ENCODE results near the gene SMIM28. TPM values are rescaled to one million over a fixed set of nuclear protein-coding genes. Genes with fewer than 3 reads are reported as not detected.

Gene SMIM28
- polyA plus RNA-seq, 1 donor from 2014 or later, result not detected

GRCh38 chr6:138401960-138402837 lies 24.5 kb downstream of the SMIM28 start:
- no peak overlapping the region for H3K9ac ChIP-seq (ENCODE audit: low read length)
- H3K4me2 ChIP-seq (ENCODE audit: low read length), result no peak overlapping the region
- H3K36me3 ChIP-seq (ENCODE audit: insufficient read depth, low read length), result no peaks in the 10 kb centered on the region
- H3K27ac ChIP-seq (ENCODE audit: low read length), result no peak overlapping the region
- H3K9me2 ChIP-seq (ENCODE audit: insufficient read depth, low read length), result no peaks in the 10 kb centered on the region
- H3K79me2 ChIP-seq (replicated peaks; ENCODE audit: insufficient read depth, low read length), result no peaks in the 10 kb centered on the region
- no peak overlapping the region for H2AFZ ChIP-seq (ENCODE audit: low read depth, low read length)
- peaks cover 2% of the 10 kb centered on the region for H3F3A ChIP-seq (ENCODE audit: insufficient read depth, low read length, poor library complexity, severe bottlenecking)
- peaks cover 16% of the 10 kb centered on the region for H3K27me3 ChIP-seq (ENCODE audit: insufficient read depth, low read depth, low read length)
- no peak overlapping the region for H3K4me3 ChIP-seq (ENCODE audit: low read length)
- TF ChIP-seq REST (IDR thresholded peaks at IDR 0.05; ENCODE audit: borderline replicate concordance) (no peak), SMC3 (conservative IDR thresholded peaks at IDR 0.05; ENCODE audit: poor library complexity) (no peak), RAD21 (conservative IDR thresholded peaks at IDR 0.05) (no peak), POLR2AphosphoS5 (IDR thresholded peaks at IDR 0.05) (no peak), CTCF (IDR thresholded peaks at IDR 0.05; ENCODE audit: poor library complexity, severe bottlenecking) (no peak), EZH2 (IDR thresholded peaks at IDR 0.05; ENCODE audit: borderline replicate concordance, insufficient read depth, low read length, poor library complexity, severe bottlenecking) (no peak), MXI1 (conservative IDR thresholded peaks at IDR 0.05; ENCODE audit: poor library complexity, severe bottlenecking) (no peak), EP300 (conservative IDR thresholded peaks at IDR 0.05; ENCODE audit: poor library complexity, severe bottlenecking) (no peak), TAF1 (IDR thresholded peaks at IDR 0.05; ENCODE audit: low read depth) (no peak)
- H3K9me3 ChIP-seq (ENCODE audit: low read length), result no peaks in the 10 kb centered on the region
- no peaks in the 10 kb centered on the region for H4K20me1 ChIP-seq (ENCODE audit: insufficient read depth)

- no peaks in the 10 kb centered on the region for H3K79me2 ChIP-seq (replicated peaks; ENCODE audit: insufficient read depth, low read length)
- no peak overlapping the region for H3K9ac ChIP-seq (ENCODE audit: low read length)
- H3K36me3 ChIP-seq (ENCODE audit: insufficient read depth, low read length), result no peaks in the 10 kb centered on the region
- TF ChIP-seq SMC3 (conservative IDR thresholded peaks at IDR 0.05; ENCODE audit: poor library complexity) (no peak), RAD21 (conservative IDR thresholded peaks at IDR 0.05) (no peak), TAF1 (IDR thresholded peaks at IDR 0.05; ENCODE audit: low read depth) (no peak), POLR2AphosphoS5 (IDR thresholded peaks at IDR 0.05) (no peak), REST (IDR thresholded peaks at IDR 0.05; ENCODE audit: borderline replicate concordance) (no peak), EZH2 (IDR thresholded peaks at IDR 0.05; ENCODE audit: borderline replicate concordance, insufficient read depth, low read length, poor library complexity, severe bottlenecking) (no peak), CTCF (IDR thresholded peaks at IDR 0.05; ENCODE audit: poor library complexity, severe bottlenecking) (no peak), MXI1 (conservative IDR thresholded peaks at IDR 0.05; ENCODE audit: poor library complexity, severe bottlenecking) (no peak), EP300 (conservative IDR thresholded peaks at IDR 0.05; ENCODE audit: poor library complexity, severe bottlenecking) (no peak)
- no peak overlapping the region for H3K27ac ChIP-seq (ENCODE audit: low read length)
- H2AFZ ChIP-seq (ENCODE audit: low read depth, low read length), result no peak overlapping the region
- H3F3A ChIP-seq (ENCODE audit: insufficient read depth, low read length, poor library complexity, severe bottlenecking), result peaks cover 2% of the 10 kb centered on the region
- H3K27me3 ChIP-seq (ENCODE audit: insufficient read depth, low read depth, low read length), result peaks cover 16% of the 10 kb centered on the region
- no peak overlapping the region for H3K4me2 ChIP-seq (ENCODE audit: low read length)
- H3K9me2 ChIP-seq (ENCODE audit: insufficient read depth, low read length), result no peaks in the 10 kb centered on the region
- H3K4me3 ChIP-seq (ENCODE audit: low read length), result peak overlapping the region; percentile 87
- H3K9me3 ChIP-seq (ENCODE audit: low read length), result no peaks in the 10 kb centered on the region
- no peaks in the 10 kb centered on the region for H4K20me1 ChIP-seq (ENCODE audit: insufficient read depth)
These were observed 25.1 kb downstream of the SMIM28 start for GRCh38 chr6:138402838-138403187.
